ENCODE data around the gene GNAL.

- no peak for TF ChIP-seq CTCF (conservative IDR thresholded peaks at IDR 0.05; ENCODE audit: low read depth, low read length)
- TF ChIP-seq EZH2 (IDR thresholded peaks at IDR 0.05; ENCODE audit: low read length, unreplicated experiment) = no peak
These were observed 137.8 kb downstream of the GNAL start for GRCh38 chr18:11826836-11827235.
